ENCODE data around the gene SPECC1.
"Not testable (repeated sequence)": the region's sequence is repeated elsewhere in the genome, so short reads cannot be mapped to it uniquely, and the experiment has no call there.

The SPECC1 gene

DNA sequence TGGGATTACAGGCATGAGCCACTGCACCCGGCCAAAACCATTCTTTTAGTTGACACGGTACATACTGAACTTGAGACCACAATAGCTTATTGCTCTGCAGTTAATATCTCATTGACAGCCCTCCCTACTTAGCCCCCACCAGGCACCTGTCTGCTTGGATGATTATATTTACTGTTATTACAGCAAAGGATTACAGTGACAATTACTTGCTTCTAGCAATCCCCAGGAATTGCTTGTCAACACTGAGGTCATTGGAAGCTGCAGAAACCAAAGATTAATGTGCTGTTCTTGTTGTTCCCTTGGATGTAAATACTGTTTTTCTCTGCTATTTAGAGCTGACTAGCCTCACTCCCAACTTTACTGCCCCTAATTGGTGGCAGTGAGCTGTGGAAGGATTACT lies 247.0 kb downstream of the SPECC1 start:
- no peak for DNase-seq

DNA sequence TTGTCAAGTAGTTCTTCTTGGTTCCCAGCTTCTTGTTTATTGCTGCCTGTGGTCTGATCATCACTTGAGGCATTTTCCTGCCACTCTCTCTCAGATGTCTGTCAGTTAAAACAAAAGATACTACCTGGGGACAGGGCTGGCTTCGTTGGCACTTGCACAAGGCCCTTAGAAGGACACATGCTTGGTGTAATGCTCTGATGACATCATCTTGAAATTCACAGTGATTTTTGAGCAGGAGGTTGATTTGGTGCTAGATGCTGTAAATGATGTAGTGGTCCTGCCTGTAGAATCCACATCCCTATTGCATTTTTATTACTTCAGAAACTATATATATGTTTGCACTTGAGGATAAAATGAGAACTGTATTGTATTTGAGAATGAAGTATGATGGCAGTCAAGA lies 247.8 kb downstream of the SPECC1 start:
- DNase-seq, result no peak

- DNase-seq, result no peak
Measured at GRCh38 chr17:20257798-20258197, 248.6 kb downstream of the SPECC1 start.

DNA sequence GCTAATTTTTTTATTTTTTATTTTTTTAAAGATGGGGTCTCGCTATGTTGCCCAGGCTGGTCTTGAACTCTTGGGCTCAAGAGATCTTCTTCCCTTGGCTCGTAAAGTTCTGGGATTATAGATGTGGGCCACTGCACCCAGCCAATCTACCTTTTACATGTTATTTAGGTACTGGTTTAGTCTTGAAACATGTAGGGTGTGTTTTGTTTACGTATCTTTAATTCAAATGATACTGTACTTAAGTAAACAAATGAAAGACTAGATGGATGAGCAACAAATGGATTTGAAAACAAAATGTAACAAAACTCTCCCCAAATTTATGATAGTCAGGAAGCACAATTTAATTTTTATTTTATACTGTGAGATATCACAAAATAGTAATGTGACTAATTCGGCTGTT lies 250.5 kb downstream of the SPECC1 start:
- no peak for DNase-seq

DNA sequence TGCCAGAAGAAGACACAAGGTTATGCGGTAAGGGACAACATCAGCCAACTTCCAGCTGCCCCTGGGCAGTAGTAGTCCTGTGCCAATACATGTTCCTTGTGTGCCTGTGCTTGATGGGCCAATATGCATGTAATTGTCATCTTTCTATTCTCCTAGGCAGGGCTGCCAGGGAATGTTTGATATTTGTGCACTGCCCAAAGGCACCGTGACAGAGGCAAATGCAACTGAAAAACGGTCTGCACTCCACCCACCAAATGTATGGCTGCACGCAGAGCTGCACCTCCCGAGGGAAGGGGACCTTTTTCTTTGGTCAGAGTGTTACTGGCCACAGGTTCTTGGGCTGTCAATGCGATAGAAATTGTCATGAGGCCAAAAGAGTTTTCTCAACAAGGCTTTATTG lies 251.1 kb downstream of the SPECC1 start:
- no peak for DNase-seq

DNA sequence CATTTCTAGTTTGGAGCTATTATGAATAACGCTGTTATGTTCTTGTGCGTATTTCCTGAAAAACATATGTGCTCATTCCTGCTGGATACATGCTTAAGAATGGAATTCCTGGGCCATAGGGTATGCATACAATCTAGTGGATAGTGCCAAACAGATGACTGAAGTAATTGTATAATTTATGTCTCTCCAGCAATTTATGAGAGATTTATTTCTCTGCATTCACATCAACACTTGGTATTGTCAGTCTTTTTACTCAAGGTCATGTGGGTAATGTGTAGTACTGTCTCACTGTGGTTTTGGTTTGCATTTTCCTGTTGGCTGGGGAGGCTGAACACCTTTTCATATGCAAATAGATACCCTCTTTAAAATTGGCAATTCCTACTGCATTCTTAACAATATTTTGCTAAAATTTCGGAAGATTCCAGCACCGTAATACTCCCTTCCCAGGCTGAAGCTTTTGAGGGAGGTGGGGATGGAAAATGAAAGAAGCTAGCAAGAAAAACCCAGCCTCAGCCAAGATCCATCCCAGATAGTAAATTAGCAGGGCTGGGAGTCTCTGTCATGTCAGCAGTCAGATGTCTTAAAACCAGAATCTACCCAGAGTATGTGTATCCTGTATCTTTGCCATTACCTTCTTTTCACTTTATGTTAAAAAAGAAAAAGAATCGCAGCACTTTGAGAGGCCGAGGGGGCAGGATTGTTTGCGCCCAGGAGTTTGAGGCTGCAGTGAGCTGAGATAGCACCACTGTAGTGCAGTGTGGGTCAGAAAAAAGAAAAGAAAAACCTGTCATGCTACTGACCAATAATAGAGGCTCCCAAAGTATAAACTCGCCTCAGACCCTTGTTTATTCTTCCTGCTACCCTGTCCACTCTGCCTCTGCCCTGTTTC lies 253.3 kb downstream of the SPECC1 start:
- no peak for DNase-seq

DNA sequence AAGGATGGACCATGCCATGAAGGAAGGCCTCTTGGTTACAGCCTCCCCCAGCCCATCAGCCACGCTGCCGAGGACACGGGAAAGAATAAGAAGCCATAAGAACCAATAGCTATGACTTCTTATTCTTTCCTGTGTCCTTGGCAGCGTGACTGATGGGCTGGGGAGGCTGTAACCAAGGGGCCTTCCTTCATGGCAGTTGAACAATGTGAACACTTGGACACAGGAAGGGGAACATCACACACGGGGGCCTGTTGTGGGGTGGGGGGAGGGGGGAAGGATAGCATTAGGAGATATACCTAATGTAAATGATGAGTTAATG lies 253.9 kb downstream of the SPECC1 start:
- DNase-seq, result not testable (repeated sequence)

GRCh38 chr17:20263595-20263994 lies 254.4 kb downstream of the SPECC1 start:
- DNase-seq, result no peak

DNA sequence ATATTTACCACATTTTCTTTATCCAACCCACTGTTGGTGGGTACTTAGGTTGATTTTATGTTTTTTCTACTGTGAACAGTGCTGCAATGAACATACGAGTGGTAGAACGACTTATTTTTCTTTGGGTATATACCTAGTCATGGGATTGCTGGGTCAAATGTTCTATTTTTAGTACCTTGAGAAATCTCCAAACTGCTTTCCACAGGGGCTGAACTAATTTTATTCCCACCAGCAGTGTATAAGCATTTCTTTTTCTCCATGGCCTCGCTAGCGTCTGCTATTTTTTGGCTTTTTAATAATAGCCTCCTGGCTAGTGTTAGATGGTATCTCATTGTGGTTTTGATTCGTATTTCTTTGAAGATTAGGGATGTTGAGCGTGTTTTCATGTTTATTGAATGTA lies 255.8 kb downstream of the SPECC1 start:
- no peak for DNase-seq

- no peak for DNase-seq
Measured at GRCh38 chr17:20266806-20267458, 257.8 kb downstream of the SPECC1 start.

DNA sequence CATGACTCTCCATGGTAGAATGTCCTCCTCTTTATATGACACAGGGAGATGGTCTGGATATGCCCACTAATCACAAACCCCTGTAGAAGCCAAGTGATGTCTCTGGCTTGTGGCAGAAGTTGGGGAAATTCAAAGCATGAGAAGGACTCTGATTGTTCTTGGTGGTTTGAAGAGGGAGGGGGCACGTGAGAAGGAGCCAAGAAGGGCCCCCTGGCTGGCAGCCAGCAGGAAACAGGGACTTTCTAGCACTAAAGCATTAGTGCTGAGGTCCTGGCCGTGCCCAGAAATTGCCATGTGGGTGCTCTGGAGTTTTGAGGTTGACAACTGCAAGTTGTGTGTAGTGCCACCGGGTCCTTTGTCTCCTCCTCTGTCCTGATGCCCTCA lies 258.3 kb downstream of the SPECC1 start:
- DNase-seq, result no peak

GRCh38 chr17:20270369-20270768 lies 261.2 kb downstream of the SPECC1 start:
- no peak for DNase-seq

DNA sequence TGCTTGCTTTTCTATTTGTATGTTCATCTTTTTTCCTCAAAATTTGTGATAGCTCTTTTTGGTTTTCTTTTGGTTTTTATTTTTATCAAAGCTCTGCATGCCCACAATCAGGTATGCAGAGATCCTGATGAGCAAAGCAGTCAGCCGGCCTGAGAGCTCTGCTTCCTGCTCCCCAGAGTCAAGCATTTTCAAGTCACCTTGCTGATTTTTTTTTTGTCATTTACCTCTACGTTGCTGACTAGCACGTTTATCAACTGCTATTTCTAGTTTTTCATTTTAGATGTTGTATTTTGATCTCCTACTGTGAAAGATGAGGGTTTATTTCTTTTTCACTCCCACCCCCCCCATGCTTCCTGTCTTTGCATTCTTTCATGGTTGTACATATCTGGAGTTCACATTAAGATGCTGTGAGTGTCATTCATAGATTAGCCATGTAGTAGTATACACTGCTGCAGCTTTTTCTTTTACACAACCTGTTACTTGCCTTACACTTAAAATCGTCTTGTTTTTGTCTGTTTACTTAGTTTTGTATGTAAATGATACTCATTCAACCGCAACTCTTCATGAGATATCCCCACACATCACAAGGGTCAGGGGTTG lies 262.0 kb downstream of the SPECC1 start:
- DNase-seq, result no peak

GRCh38 chr17:20273741-20274500 lies 264.8 kb downstream of the SPECC1 start:
- DNase-seq, result no peak

- no peak for DNase-seq
Measured at GRCh38 chr17:20275653-20276052, 266.5 kb downstream of the SPECC1 start.

DNA sequence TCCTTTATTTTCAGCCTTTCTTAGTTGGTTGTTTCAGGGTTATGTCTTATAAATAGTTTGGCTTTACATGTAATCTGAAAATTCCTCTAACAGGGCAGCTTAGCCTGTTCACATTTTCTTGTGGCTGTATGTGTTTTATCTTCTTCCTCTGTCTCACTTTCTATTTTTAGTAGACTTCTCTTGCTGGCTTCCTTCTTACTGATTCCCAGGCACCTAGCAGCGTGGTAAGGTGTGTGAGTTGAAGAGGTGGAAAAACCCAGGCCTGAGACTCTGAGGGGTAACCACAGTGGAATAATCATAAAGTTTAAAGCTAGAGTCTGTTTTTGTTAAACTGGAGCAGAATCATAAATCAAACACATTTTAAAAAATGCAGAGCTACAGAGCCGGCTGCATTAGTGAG lies 267.3 kb downstream of the SPECC1 start:
- DNase-seq, result no peak

GRCh38 chr17:20278805-20279204 lies 269.6 kb downstream of the SPECC1 start:
- no peak for DNase-seq

- no peak for DNase-seq
Measured at GRCh38 chr17:20279631-20280030, 270.5 kb downstream of the SPECC1 start.

DNA sequence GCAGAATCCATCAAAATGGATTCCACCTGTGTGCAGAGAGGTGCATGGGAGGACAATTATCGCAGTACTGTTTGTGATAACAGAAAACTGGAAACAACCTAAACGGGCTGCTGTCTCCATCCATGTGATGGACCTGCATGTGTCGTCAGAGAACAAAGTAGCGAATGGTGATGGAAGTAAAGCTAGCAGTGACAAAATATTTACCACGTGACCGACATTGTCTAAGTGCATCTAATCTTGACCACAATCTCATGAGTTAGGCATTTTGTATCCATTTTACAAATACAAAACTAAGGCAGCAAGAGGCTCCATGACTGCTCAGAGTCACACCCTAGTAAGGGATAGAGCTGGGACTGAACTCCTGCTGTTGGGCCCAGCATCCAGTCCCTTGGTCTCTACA lies 270.9 kb downstream of the SPECC1 start:
- no peak for DNase-seq

DNA sequence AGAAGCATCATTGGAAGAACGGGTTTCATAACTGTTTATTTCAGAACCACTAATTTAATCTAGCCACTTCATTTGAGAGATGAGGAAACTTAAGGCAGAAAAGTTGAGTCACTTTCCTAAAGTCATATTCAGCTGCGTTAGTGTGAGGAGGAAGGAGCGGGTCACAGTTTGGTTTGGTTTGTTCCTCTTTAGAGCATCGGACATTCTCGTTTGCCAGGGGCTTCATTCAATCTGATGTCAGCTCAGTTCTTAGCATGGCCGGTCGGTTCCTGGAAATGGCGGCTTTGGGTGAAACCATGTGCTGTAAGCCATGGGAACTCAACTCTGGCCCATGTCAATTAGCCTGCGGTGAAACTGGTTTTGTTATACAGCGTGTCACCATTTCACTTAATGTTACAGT lies 271.7 kb downstream of the SPECC1 start:
- DNase-seq, result no peak

- DNase-seq, result no peak
Measured at GRCh38 chr17:20281860-20282259, 272.7 kb downstream of the SPECC1 start.

DNA sequence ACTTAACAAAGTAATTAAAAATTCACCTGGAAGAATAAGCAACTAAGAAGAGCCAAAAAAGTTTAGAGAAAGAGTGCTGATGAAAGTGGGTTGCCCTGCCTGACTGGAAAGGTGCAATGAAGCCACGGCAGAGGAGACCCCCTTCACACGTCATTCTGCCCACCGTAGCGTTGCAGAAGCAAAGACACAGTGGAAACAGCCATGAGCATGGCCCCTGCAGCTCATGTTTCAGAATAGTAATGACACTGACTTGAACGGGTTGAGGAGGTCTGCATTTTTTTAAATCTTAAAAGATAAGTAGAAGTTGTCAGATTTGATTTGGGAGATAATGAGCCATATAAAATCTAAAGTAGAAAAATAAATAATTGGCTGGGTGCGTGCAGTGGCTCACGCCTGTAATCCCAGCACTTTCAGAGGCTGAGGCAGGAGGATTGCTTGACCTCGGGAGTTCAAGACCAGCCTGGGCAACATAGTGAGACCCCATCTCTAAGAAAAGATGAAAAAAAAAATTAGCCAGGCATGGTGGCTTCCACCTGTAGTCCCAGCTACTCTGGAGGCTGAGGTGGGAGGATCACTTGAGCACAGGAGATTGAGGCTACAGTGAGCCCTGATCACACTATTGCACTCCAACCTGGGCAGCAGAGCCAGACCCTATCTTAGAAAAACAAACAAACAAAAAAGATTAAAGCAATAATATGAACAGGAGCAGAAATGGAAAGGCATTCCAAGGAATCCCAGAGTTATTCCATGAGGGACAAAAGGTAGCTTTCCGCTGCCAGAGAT lies 273.6 kb downstream of the SPECC1 start:
- DNase-seq, result no peak

DNA sequence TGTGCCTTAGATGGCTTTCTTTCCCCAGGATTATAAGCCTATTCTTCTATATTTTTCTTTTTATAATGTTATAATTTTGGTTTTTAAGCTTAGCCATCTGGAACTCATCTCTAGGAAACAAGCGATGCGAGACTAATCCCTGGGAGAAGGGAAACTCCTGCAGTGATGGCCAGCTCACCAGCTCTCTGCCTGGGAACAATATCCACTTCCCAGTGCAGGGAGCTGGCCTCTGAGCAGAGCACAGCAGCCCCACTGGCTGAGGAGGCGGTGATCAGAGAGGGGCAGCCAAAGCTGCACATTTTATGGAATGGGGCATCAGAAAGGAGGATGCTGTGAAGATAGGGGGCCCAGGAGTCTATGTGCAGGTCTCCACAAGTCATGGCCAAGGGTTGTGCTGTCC lies 274.9 kb downstream of the SPECC1 start:
- DNase-seq, result no peak

Data from NCI-H526 treated with DMSO at 0.1 percent for 48 hours (cell line).